Effector memory CD8-positive, alpha-beta T cell (primary cell): ENCODE data around the gene TACSTD2.
"Not testable (repeated sequence)": the region's sequence is repeated elsewhere in the genome, so short reads cannot be mapped to it uniquely, and the experiment has no call there.

ENCODE experiments used
- ATAC-seq: fragments of 150-1000 bp; cut with Tn5 transposase; replicated peaks from 2 replicates; pipeline ENCODE4 v1.10.0; 2021; ENCODE audit warnings: mild to moderate bottlenecking, moderate library complexity
- DNase-seq, 3 experiments: peaks; one replicate each; pipeline ENCODE4 v3.0.0; 2021
- H3K27ac Mint-ChIP-seq, 2 donors: one replicate each; pipeline ENCODE4 v1.8.0; 2022; ENCODE audit warnings: mild to moderate bottlenecking in 2 of 2, mixed read lengths in 2 of 2, moderate library complexity in 2 of 2
- H3K27me3 Mint-ChIP-seq, 2 donors: one replicate each; pipeline ENCODE4 v1.8.0; 2022; ENCODE audit warnings: mixed read lengths in 2 of 2
- H3K36me3 Mint-ChIP-seq: one replicate; pipeline ENCODE4 v1.8.0; 2022; ENCODE audit warnings: mild to moderate bottlenecking, moderate library complexity, mixed read lengths; ENCODE audit not compliant: insufficient read depth
- H3K4me1 Mint-ChIP-seq, 2 donors: one replicate each; pipeline ENCODE4 v1.8.0; 2022; ENCODE audit warnings: low read depth in 2 of 2, mixed read lengths in 2 of 2
- H3K4me3 Mint-ChIP-seq, 2 donors: one replicate each; pipeline ENCODE4 v1.8.0; 2022; ENCODE audit warnings: mild to moderate bottlenecking in 2 of 2, mixed read lengths in 2 of 2, moderate library complexity in 2 of 2
- H3K9me3 Mint-ChIP-seq, 2 donors: one replicate each; pipeline ENCODE4 v1.8.0; 2022; ENCODE audit warnings: mixed read lengths in 2 of 2

TACSTD2 gene

DNA sequence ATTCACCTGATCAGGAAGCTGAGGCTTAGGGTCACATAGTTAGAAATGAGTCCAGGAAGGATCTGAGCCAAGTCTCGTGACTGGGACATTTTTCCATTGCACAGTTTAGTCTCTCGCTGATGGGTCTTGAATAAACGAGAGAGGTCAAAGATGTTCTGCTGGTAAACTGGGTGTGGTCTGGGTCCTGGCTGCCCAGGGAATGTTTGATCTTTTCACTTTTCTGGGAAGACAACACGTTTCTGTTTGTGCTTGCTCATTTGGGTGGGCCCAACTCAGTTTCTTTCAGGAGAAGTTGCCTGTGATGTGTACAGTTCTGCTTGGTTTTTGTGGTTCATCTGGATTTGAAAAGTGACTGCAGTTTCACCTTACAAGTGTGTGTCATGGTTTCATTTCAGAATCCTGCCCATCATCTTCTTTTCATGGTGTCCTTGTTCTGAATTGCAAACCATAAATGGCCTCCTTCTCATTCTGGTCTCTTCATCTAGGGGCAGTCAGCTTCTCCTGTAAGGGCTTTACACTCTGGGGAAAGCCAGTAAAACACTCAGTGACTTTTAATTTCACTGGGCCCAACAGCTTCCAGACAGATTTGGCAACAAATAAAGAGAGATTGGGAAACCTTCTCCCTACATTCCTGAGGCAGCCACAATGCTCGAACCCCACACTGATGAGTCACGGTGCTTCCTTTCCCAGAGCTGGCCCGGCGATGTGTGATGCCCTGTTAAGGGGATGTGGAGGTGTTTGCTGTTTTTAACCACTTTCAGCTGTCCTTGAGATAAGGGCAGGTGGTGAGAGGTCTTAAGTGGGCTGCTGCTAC lies 7.2 kb upstream of the TACSTD2 start:
- DNase-seq = no peak
- H3K9me3 Mint-ChIP-seq = no peaks in the 10 kb centered on the region
- H3K36me3 Mint-ChIP-seq = no peaks in the 10 kb centered on the region
- no peaks in the 10 kb centered on the region for H3K4me1 Mint-ChIP-seq
- H3K27ac Mint-ChIP-seq = no peak overlapping the region
- ATAC-seq = no peak
- H3K27me3 Mint-ChIP-seq = peaks cover 46 to 67% of the 10 kb centered on the region in 2 donors
- no peak overlapping the region for H3K4me3 Mint-ChIP-seq

DNA sequence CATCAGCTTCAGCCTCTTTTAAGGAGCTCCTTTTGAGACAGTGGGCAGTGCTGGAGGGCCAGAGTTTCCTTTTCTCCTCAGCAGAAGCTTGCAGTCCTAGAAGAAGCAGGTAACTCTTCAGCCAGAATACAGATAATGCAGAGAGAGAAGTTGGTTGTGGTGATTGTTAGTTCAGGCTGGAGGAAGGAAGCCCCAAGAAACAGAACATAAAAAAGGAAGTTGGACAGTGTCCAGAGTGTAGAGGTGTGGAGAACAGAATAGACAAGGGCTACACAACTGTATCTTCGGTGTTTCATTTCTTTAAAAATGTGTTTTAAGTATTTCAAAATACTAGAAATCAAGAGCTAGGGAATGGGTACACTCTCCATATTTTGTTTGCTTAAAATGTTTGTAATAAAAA lies 6.4 kb upstream of the TACSTD2 start:
- H3K9me3 Mint-ChIP-seq = no peaks in the 10 kb centered on the region
- no peaks in the 10 kb centered on the region for H3K36me3 Mint-ChIP-seq
- no peak for ATAC-seq
- DNase-seq = no peak
- no peak overlapping the region for H3K4me3 Mint-ChIP-seq
- H3K4me1 Mint-ChIP-seq = no peaks in the 10 kb centered on the region
- no peak overlapping the region for H3K27ac Mint-ChIP-seq
- H3K27me3 Mint-ChIP-seq = peaks cover 45 to 66% of the 10 kb centered on the region in 2 donors

DNA sequence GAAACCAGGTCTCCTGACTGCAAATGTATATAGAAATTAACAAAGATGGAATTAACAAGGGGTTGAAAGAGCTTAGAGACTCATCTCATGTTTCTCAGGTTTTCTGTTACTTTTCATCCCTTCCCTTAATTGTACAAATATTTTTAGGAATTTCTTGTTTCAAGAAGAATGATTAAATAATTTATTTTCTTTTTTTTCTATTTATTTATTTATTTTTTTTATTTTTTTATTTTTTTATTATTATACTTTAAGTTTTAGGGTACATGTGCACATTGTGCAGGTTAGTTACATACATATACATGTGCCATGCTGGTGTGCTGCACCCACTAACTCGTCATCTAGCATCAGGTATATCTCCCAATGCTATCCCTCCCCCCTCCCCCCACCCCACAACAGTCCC lies 5.1 kb upstream of the TACSTD2 start:
- not testable (repeated sequence) for H3K9me3 Mint-ChIP-seq, H3K4me3 Mint-ChIP-seq, H3K36me3 Mint-ChIP-seq, ATAC-seq, DNase-seq, H3K27ac Mint-ChIP-seq, H3K4me1 Mint-ChIP-seq
- peaks cover 53 to 71% of the 10 kb centered on the region in 2 donors for H3K27me3 Mint-ChIP-seq

DNA sequence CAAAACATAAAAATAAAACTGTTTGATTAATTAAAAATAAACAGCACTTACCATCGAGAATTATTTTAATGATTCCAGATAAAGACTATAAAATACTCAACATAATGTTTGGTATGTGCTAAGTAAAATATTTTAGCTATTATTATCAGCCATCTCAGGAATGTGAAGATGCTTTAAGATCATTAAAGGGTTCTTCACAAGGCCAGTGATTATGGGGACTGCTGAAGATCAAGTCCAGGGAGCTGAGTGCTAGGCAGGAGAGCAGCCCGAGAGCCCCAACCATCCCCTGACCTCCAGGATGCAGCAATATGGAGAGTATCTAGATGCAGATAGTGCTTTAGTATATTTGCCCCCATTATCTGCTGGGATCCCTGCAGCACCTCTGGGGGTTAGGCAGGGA lies 4.6 kb upstream of the TACSTD2 start:
- H3K27me3 Mint-ChIP-seq = peaks cover 49 to 69% of the 10 kb centered on the region in 2 donors
- H3K9me3 Mint-ChIP-seq = no peaks in the 10 kb centered on the region

DNA sequence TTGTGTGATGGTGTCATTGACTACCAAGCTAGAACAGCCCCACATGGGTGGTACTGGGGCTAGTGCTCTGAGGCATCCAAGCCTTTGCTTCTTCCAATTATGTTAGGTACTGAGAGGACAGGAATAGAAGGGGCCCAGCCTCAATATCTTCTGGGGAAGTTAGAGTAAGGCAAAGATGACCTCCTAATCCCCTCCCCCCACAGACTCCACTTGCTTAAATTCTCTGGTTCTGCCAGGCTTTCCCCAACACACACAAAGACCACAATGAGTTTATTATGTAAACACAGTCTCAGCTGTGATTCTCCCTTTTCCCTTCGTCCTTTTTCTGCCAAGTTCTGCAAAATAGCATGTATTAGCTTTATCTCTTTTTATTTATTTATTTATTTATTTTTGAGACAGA lies 3.1 kb upstream of the TACSTD2 start:
- H3K9me3 Mint-ChIP-seq = no peaks in the 10 kb centered on the region
- ATAC-seq = no peak

More for the DNA sequence above, 4.6 kb upstream of the TACSTD2 start:
- no peaks in the 10 kb centered on the region for H3K4me1 Mint-ChIP-seq
- no peak for ATAC-seq
- no peak for DNase-seq
- no peaks in the 10 kb centered on the region for H3K36me3 Mint-ChIP-seq
- no peak overlapping the region for H3K27ac Mint-ChIP-seq
- H3K4me3 Mint-ChIP-seq = no peak overlapping the region

DNA sequence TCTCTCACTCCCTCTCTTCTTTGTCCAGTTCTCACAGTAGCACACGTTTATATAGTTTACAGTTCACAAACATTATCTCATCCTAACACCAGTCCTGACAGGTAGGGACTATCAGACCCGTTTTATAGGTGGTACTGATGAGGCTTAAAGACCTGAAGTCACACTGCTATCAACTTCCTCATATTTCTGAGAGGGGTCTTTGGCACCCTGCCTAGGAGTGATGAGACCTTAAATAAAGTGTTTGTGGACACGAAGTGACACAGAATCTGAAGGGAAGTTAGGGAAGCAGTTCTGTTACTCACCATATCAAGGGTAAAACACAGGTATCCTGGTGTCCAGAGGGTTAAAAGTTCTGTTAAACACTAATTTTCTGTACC lies 590 bp upstream of the TACSTD2 start:
- Mint-ChIP-seq H3K4me3 (peak overlapping the region; percentile 1 to 50), H3K4me1 (peaks cover 8 to 9% of the 10 kb centered on the region in 2 donors), H3K27ac (no peak overlapping the region), H3K27me3 (peaks cover 57 to 72% of the 10 kb centered on the region in 2 donors), H3K36me3 (no peaks in the 10 kb centered on the region), H3K9me3 (no peaks in the 10 kb centered on the region)
- DNase-seq (no peak), ATAC-seq (no peak)

More for the DNA sequence above, 3.1 kb upstream of the TACSTD2 start:
- Mint-ChIP-seq H3K4me3 (no peak overlapping the region), H3K36me3 (no peaks in the 10 kb centered on the region), H3K27ac (no peak overlapping the region), H3K27me3 (peaks cover 52 to 69% of the 10 kb centered on the region in 2 donors), H3K4me1 (peaks cover 6 to 9% of the 10 kb centered on the region in 2 donors)
- no peak for DNase-seq

DNA sequence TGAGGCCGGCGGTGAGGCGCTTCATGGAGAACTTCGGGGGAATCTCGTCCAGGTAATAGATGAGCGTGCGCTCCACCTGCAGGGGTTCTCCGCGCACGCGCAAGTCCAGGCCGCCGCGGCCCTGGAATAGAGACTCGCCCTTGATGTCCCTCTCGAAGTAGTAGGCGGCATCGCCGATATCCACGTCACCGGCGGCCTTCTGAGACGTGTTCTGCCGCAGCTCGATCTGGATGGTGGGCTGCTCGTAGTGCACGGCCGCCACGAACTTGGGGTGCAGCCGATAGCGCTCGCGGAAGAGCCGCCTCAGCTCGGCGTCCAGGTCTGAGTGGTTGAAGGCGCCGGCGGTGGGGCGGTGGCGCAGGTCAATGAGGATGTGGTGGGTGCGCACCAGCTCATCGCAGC lies 726 bp downstream of the TACSTD2 start:
- no peak overlapping the region for H3K27ac Mint-ChIP-seq
- peaks cover 70 to 86% of the 10 kb centered on the region in 2 donors for H3K27me3 Mint-ChIP-seq
- H3K4me1 Mint-ChIP-seq = peaks cover 8 to 9% of the 10 kb centered on the region in 2 donors
- ATAC-seq (no peak), DNase-seq (no peak)
- H3K9me3 Mint-ChIP-seq = no peaks in the 10 kb centered on the region
- H3K4me3 Mint-ChIP-seq = peak overlapping the region; percentile 11 to 76
- H3K36me3 Mint-ChIP-seq = no peaks in the 10 kb centered on the region

DNA sequence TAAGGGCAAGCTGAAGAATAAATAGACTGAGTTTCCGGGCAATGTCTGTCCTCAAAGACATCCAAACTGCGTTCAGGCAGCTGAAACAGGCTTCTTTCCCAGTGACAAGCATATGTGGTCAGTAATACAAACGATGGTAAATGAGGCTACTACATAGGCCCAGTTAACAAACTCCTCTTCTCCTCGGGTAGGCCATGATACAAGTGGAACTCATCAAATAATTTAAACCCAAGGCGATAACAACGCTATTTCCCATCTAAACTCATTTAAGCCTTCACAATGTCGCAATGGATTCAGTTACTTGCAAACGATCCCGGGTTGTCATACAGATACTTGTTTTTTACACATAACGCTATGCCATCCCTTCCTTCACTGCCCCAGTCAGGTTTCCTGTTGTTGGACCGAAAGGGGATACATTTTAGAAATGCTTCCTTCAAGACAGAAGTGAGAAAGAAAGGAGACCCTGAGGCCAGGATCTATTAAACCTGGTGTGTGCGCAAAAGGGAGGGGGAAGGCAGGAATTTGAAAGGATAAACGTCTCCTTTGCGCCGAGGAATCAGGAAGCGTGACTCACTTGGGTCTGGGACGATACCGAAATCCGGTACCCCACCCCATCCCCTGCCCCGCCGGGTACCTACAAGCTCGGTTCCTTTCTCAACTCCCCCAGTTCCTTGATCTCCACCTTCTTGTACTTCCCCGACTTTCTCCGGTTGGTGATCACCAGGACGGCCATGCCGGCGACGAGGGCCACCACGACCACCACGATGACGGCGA lies 1.3 kb downstream of the TACSTD2 start:
- peak overlapping the region; percentile 11 to 76 for H3K4me3 Mint-ChIP-seq
- no peak overlapping the region for H3K27ac Mint-ChIP-seq
- ATAC-seq (no peak), DNase-seq (no peak)
- H3K4me1 Mint-ChIP-seq = peaks cover 8 to 9% of the 10 kb centered on the region in 2 donors
- H3K9me3 Mint-ChIP-seq = no peaks in the 10 kb centered on the region
- H3K27me3 Mint-ChIP-seq = peaks cover 71 to 90% of the 10 kb centered on the region in 2 donors
- no peaks in the 10 kb centered on the region for H3K36me3 Mint-ChIP-seq

DNA sequence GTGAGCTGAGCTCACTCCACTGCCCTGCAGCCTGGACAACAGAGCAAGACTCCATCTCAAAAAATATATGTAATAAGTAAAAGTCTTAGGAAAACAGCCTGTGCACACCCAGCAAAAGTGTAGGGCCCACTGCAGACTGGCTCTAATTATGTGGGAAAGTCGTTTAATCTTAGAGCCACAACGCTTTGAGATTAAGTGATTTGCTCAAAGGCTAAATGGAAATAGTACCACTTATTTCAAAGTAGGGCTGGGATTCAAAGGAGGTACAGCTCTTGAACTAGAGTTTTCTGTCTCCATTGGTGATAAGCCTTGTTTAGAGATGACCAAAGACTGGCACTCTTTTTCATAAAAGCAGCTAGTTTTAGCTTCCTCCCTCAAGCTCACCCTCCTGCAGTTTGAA lies 2.2 kb downstream of the TACSTD2 start:
- no peak overlapping the region for H3K4me3 Mint-ChIP-seq
- no peaks in the 10 kb centered on the region for H3K36me3 Mint-ChIP-seq
- ATAC-seq (no peak), DNase-seq (no peak)
- H3K9me3 Mint-ChIP-seq = no peaks in the 10 kb centered on the region
- H3K4me1 Mint-ChIP-seq = peaks cover 8 to 9% of the 10 kb centered on the region in 2 donors
- peaks cover 79 to 94% of the 10 kb centered on the region in 2 donors for H3K27me3 Mint-ChIP-seq
- H3K27ac Mint-ChIP-seq = no peak overlapping the region

DNA sequence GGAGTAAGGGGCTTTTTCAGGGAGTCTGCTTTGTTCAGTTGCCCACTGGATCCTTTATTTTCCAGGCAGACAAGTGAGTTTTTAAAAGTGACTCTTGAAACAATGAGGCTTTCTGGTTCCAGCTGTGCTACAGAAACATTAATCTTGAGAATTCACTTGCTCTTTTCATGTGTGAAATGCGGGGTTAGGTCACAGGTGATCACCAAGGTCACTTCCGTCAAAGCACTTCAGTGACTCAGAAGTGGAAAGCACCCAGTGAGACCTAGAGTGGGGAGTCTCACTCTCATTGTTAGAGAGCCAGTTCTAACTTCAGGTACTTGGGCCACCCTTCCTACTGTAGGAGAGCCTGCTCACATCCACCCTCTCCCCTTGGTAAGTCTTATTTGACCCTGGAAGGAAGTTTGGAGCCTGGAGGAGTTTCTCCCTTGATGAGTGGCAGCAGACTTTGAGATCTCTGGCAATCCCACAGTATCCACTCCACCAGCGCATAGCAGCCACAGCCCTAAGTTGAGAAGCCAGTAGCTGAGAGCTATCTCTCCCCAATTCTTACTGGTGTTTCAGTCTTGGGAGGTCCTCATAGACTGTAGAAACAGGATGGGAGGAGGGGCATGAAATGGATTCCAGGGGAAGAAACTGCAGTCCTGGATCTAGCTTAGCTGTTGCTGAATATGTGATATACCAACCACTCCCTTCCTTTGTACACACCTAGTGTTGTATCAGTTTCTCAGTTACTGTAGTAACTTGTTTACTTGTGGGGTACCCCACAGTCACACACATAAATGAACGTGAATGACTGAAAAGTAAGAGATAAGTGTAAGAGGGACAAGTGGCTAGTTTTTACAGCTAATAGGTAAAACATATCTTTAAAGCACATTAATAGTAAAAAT lies 3.1 kb downstream of the TACSTD2 start:
- Mint-ChIP-seq H3K36me3 (no peaks in the 10 kb centered on the region), H3K4me3 (no peak overlapping the region)
- ATAC-seq = peak; percentile 90

DNA sequence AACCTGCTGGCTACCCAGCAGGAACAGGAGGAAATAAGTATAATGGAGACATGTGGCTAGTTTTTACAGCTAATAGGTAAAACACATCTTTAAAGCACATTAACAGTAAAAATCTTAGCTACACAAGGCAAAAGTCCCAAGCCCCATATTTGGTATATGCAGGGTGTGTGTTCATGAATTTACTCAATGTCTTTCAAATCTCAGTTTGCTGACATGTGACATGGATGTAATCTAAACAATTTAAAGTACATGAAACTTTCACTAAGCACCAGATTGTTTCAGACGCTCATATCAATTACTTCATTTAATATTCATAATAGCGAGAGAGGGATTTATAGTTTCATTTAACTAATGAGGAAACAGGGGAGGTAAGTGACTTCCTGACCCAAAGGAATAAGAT lies 3.9 kb downstream of the TACSTD2 start:
- H3K4me3 Mint-ChIP-seq = no peak overlapping the region
- H3K27me3 Mint-ChIP-seq = peaks cover 84 to 96% of the 10 kb centered on the region in 2 donors
- H3K4me1 Mint-ChIP-seq = peaks cover 8 to 9% of the 10 kb centered on the region in 2 donors
- no peak for DNase-seq
- H3K9me3 Mint-ChIP-seq = no peaks in the 10 kb centered on the region
- no peak overlapping the region for H3K27ac Mint-ChIP-seq
- no peaks in the 10 kb centered on the region for H3K36me3 Mint-ChIP-seq
- no peak for ATAC-seq

More for the DNA sequence above, 3.1 kb downstream of the TACSTD2 start:
- no peak overlapping the region for H3K27ac Mint-ChIP-seq
- H3K27me3 Mint-ChIP-seq = peaks cover 79 to 94% of the 10 kb centered on the region in 2 donors
- no peak for DNase-seq
- H3K9me3 Mint-ChIP-seq = no peaks in the 10 kb centered on the region
- peaks cover 8 to 9% of the 10 kb centered on the region in 2 donors for H3K4me1 Mint-ChIP-seq

DNA sequence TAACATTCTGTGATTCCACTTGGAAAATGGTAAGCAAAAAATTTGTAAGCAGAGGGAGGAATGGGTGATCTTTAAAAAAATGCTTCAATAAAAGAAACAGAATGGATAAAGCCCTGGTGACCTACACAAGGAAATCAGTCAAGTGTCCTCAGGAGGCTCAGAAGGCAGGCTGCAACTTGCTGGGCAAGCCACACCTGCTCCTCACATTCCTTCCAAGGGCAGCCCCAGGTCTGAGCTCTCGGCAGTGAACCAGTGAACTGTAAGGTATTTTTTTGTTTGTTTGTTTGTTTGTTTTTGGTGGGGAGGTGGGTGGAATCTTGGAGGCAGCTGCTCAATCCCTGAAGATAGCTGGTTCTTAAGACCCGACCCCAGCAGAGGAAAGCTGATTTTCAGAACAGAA lies 4.4 kb downstream of the TACSTD2 start:
- no peak overlapping the region for H3K27ac Mint-ChIP-seq
- H3K4me3 Mint-ChIP-seq = no peak overlapping the region
- no peaks in the 10 kb centered on the region for H3K9me3 Mint-ChIP-seq
- peaks cover 8 to 9% of the 10 kb centered on the region in 2 donors for H3K4me1 Mint-ChIP-seq
- ATAC-seq = no peak
- peaks cover 81 to 94% of the 10 kb centered on the region in 2 donors for H3K27me3 Mint-ChIP-seq
- H3K36me3 Mint-ChIP-seq = no peaks in the 10 kb centered on the region
- no peak for DNase-seq

DNA sequence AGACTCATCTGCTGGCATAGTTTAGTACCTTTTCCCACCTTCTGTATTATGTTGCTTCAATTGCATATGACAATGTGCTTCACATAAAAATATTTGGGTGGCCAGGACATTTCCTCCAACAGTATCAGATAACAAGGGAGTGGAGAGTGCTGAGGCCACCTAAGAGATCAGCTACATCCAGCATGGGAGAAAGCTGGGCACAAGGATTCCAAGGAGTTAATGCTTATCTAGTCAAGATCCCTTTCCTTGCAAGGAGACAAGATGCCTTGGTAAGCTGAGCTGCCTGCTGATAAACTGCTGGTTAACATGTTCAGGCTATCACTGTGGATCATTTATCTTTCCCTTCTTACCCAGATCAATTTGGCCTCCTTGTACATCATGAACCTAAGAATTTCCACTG lies 5.4 kb downstream of the TACSTD2 start:
- H3K27ac Mint-ChIP-seq = no peak overlapping the region
- peaks cover 8 to 9% of the 10 kb centered on the region in 2 donors for H3K4me1 Mint-ChIP-seq
- no peaks in the 10 kb centered on the region for H3K9me3 Mint-ChIP-seq
- H3K4me3 Mint-ChIP-seq = no peak overlapping the region
- H3K36me3 Mint-ChIP-seq = no peaks in the 10 kb centered on the region
- peaks cover 76 to 88% of the 10 kb centered on the region in 2 donors for H3K27me3 Mint-ChIP-seq
- ATAC-seq = no peak
- no peak for DNase-seq
